NCI-H2107 treated with DMSO at 0.1 percent for 48 hours (cell line): ENCODE measurements around the gene PHLPP1.
"Not testable (repeated sequence)": the region's sequence is repeated elsewhere in the genome, so short reads cannot be mapped to it uniquely, and the experiment has no call there.

ENCODE experiments used
- DNase-seq: peaks from one replicate; lab custom pipeline; 2025; ENCODE audit not compliant: unreplicated experiment; lab: John Stamatoyannopoulos, UW

PHLPP1 gene

GRCh38 chr18:62880673-62881364 lies 165.5 kb downstream of the PHLPP1 start:
- no peak for DNase-seq

GRCh38 chr18:62881509-62882016 lies 166.2 kb downstream of the PHLPP1 start:
- DNase-seq: peak; percentile 79

GRCh38 chr18:62883937-62884735 lies 168.8 kb downstream of the PHLPP1 start:
- no peak for DNase-seq

- DNase-seq: no peak
Measured at GRCh38 chr18:62885804-62886203, 170.5 kb downstream of the PHLPP1 start.

- no peak for DNase-seq
Measured at GRCh38 chr18:62894681-62895390, 179.5 kb downstream of the PHLPP1 start.

- DNase-seq: no peak
Measured at GRCh38 chr18:62897153-62897552, 181.8 kb downstream of the PHLPP1 start.

- no peak for DNase-seq
Measured at GRCh38 chr18:62898359-62898758, 183.0 kb downstream of the PHLPP1 start.

- no peak for DNase-seq
Measured at GRCh38 chr18:62899534-62899933, 184.2 kb downstream of the PHLPP1 start.

- DNase-seq: no peak
Measured at GRCh38 chr18:62900132-62900883, 185.0 kb downstream of the PHLPP1 start.

GRCh38 chr18:62902776-62903175 lies 187.4 kb downstream of the PHLPP1 start:
- DNase-seq: no peak

- DNase-seq: peak; percentile 34
Measured at GRCh38 chr18:62904396-62905285, 189.3 kb downstream of the PHLPP1 start.

GRCh38 chr18:62912885-62913284 lies 197.5 kb downstream of the PHLPP1 start:
- DNase-seq: no peak

GRCh38 chr18:62913824-62914223 lies 198.5 kb downstream of the PHLPP1 start:
- not testable (repeated sequence) for DNase-seq

GRCh38 chr18:62914871-62915392 lies 199.6 kb downstream of the PHLPP1 start:
- DNase-seq: no peak

GRCh38 chr18:62918361-62918760 lies 203.0 kb downstream of the PHLPP1 start:
- no peak for DNase-seq

- DNase-seq: no peak
Measured at GRCh38 chr18:62919109-62919838, 203.9 kb downstream of the PHLPP1 start.

- no peak for DNase-seq
Measured at GRCh38 chr18:62925031-62925688, 209.8 kb downstream of the PHLPP1 start.

GRCh38 chr18:62928326-62928725 lies 213.0 kb downstream of the PHLPP1 start:
- no peak for DNase-seq
